Bronchial epithelial cell (primary cell): ENCODE results near the gene UTRN. TPM values are rescaled to one million over a fixed set of nuclear protein-coding genes. Genes with fewer than 3 reads are reported as not detected.

Source experiments
- DNase-seq: peaks from one replicate; pipeline ENCODE4 v3.0.0-alpha.2; 2010; ENCODE audit warnings: low read depth
- FAIRE-seq: peaks from 2 replicates; lab custom pipeline; 2011; peaks lifted over from hg19 to GRCh38; lab: Jason Lieb, UNC
- H3K27me3 ChIP-seq: 2 replicates; pipeline ENCODE4 v1.5.1; 2011; ENCODE audit warnings: low read length; ENCODE audit not compliant: control insufficient read depth, insufficient read depth
- H3K36me3 ChIP-seq: 2 replicates; pipeline ENCODE4 v1.5.1; 2011; ENCODE audit warnings: low read length; ENCODE audit not compliant: control insufficient read depth, insufficient read depth
- H3K4me3 ChIP-seq: 2 replicates; pipeline ENCODE4 v1.5.1; 2011; ENCODE audit warnings: mild to moderate bottlenecking, low read depth, low read length, control low read depth
- CTCF ChIP-seq: IDR thresholded peaks from 2 replicates; pipeline ENCODE4 v1.5.1; 2011; ENCODE audit warnings: mild to moderate bottlenecking, moderate library complexity, low read length, control low read depth, inconsistent platforms; ENCODE audit not compliant: insufficient read depth, severe bottlenecking
- total RNA-seq: library from RNA; depleted of rRNA; stranded (reverse); fragments of >200 nt; gene quantifications from 2 replicates; pipeline ENCODE4 v1.2.1, GENCODE V29; 2014

UTRN gene
- total RNA-seq, 1 donor from 2014 or later: 38.4 TPM

- TF ChIP-seq CTCF: no peak
- no peaks in the 10 kb centered on the region for H3K36me3 ChIP-seq
- no peak for FAIRE-seq
- H3K4me3 ChIP-seq: no peak overlapping the region
- DNase-seq: no peak
- H3K27me3 ChIP-seq: no peaks in the 10 kb centered on the region
Observed at GRCh38 chr6:144277605-144278227, 7.4 kb upstream of the UTRN start.

GRCh38 chr6:144278659-144279314 is 6.3 kb upstream of the UTRN start:
- no peak for TF ChIP-seq CTCF
- H3K4me3 ChIP-seq: no peak overlapping the region
- FAIRE-seq: no peak
- DNase-seq: peak; percentile 54
- no peaks in the 10 kb centered on the region for H3K36me3 ChIP-seq
- no peaks in the 10 kb centered on the region for H3K27me3 ChIP-seq

- no peak for DNase-seq
- Histone ChIP-seq H3K27me3 (no peaks in the 10 kb centered on the region), H3K36me3 (no peaks in the 10 kb centered on the region), H3K4me3 (no peak overlapping the region)
- FAIRE-seq: no peak
- no peak for TF ChIP-seq CTCF
Observed at GRCh38 chr6:144279484-144280150, 5.5 kb upstream of the UTRN start.

- Histone ChIP-seq H3K4me3 (peak overlapping the region; percentile 69), H3K36me3 (no peaks in the 10 kb centered on the region), H3K27me3 (no peaks in the 10 kb centered on the region)
- peak; percentile 9 for TF ChIP-seq CTCF
- DNase-seq (peak; percentile 23), FAIRE-seq (no peak)
Observed at GRCh38 chr6:144283646-144284477, 1.3 kb upstream of the UTRN start.

GRCh38 chr6:144284478-144284782 is 705 bp upstream of the UTRN start:
- Histone ChIP-seq H3K36me3 (no peaks in the 10 kb centered on the region), H3K27me3 (no peaks in the 10 kb centered on the region), H3K4me3 (peak overlapping the region; percentile 69)
- FAIRE-seq: no peak
- no peak for TF ChIP-seq CTCF
- DNase-seq: peak; percentile 69
